DMS79 (cell line): Measurements from ENCODE around the gene STIM2.
A peak's percentile ranks its signal among the peaks of the same experiment; 100 is the strongest.

Experiments
- DNase-seq: peaks from one replicate; lab custom pipeline; 2025; lab: John Stamatoyannopoulos, UW

STIM2 gene

DNA sequence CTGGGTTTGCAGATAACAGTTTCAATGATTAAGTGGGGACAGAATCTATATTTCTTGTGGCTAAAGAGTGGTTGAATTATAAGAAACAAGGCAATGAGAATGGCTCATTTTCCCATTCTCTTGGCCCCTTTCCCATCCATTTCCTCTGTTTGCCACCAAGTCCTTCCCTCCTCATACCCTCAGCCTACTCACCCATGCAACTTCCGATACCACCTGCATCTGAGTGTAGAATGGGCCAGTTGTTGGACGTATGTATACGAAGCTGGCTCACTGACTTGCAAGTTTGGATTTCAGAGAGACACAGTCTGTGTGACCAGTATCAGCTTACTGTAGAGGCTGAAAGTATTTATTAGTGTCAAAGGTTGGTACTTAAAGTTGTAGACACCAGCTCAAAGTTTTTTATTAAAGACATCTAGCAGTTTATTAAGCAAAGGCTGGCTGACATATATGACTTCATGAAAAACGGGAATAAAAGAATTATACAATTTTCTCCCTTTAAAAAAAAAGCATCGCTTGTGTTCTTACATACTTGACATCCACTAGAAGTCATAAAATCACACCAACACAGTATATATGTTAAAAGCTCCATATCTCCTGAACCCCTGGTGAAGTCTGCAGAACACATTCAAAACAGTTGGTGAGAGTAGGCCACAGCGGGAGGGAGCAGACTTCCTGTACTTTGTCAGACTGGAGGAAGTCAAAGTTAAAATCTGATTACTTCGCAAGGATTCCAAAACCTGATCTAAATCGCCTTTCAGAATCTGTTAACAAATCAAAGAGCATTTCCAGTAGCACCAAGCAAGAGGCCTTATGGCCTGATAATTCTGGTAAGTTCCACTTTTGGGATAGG, 22.4 kb upstream of the STIM2 start:
- DNase-seq: no peak

DNA sequence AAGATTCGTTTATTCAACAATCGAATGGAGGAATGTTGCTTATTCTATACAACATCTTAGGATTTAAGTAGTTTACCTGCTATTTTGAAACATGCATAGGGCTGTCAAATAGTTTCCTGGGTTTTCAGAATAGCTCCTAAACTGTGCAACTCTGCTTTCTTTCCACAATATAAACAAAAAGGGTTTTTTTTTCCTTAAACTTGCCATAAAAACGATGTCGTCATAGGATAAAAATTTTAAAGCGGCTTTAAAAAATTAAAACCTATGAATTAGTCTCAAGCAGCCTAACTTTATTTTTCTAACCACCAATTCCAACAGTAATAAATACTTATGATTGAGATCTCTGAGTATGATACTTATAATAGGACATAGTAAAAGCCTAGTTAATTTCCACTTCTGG, 21.6 kb upstream of the STIM2 start:
- no peak for DNase-seq

DNA sequence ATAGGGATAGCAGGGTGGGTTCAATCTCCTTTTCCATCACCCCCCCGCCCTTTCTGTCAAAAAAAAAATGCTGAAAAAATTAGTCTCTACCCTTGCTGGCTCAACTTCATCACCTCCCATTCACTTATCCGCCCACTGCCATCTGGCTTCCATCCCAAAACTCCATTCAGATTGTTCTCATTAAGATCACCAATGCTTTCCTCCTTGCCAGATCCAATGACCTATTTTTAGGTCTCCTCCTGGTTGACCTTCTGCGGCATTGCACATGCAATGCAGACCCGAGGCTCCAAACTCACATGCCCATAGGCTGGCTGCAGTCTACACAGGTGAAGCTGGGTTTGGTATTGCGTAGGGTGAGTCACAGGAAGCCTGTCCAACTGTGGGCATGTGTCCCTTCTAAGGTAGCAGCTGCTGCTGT, 21.1 kb upstream of the STIM2 start:
- DNase-seq: no peak

DNA sequence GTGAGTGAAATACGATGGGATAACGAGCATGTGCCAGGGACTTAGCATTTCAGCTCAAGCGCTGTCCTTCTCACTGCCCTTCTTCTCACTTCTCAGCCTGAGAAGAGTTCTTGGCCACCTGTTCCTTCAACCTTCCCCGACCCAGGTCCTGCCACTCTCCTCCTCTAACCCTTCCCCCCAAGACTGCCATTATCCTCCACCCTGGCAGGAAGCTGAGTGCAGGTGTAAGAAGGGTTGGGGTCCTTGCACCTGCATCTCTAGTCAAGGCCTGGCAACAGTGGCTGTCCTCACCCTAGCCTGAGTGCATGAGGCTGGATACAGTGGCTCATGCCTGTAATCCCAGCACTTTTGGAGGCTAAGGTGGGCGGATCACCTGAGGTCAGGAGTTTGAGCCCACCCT, 19.9 kb upstream of the STIM2 start:
- no peak for DNase-seq

DNA sequence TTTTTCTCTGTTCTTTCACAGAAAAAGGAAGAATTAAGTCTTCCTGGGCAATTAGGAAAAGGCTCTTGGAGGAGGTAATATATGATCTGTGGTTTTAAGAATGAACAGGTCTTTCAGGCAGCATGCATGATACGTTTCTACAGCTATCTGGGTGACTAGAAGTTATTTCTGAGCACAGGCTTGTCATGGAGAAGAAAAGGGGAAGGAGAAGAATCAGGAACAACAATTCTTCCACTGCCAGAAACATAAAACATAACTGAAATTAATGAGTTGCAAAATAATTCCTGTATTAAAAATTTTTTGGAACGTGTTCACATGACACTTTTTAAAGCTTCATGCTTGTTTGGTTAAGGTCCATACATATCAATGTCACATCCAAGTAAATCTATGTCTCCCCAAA, 17.7 kb upstream of the STIM2 start:
- DNase-seq: no peak

DNA sequence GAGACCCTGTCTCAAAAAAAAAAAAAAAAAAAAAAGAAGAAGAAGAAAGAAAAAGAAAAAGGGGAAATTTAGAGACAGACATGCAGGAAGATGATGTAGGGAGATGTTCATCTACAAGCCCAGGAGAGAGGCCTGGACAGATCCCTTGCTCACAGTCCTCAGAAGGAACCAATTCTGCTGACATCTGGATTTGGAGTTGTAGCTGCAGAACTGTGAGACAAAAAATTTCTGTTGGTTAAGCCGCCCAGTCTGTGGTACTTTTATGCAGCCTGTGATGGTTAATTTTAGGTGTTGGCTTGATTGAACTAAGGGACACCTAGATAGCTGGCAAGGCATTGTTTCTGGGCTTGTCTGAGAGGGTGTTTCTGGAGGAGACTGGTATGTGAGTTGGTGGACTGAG, 10.1 kb upstream of the STIM2 start:
- no peak for DNase-seq

DNA sequence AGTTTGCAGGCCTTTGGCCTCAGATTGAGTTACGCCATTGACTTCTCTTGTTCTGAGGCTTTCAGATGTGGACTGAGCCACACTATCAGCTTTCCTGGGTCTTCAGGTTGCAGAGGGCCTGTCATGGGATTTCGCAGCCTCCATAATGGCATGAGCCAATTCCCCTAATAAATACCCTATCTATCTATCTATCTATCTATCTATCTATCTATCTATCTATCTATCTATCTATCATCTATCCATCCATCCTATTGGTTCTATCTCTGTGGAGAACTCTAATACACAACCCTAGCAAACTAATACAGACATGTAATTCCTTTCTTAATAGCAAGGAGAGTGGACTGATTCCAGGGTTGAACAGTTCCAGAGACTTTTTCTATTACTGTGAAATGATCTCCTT, 9.5 kb upstream of the STIM2 start:
- no peak for DNase-seq

DNA sequence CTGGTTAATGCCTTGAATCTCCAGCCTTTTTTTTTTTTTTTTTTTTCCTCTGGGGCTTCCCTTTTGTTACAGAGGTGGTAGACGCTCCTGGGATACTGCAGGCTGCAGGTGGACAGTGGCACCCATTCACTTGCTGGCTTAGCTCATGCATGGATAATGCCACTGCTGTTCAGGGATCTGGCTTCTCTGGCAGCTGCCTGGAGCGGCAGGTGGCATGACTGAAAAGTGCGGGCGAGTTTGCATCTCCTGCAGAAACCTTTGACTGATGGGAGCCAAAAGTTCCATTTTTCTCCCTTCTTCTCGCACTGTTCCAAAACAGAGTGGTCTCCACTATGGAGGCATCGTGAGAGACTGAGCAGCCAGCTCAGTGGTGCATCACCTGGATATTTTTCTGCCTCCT, 5.9 kb upstream of the STIM2 start:
- no peak for DNase-seq

DNA sequence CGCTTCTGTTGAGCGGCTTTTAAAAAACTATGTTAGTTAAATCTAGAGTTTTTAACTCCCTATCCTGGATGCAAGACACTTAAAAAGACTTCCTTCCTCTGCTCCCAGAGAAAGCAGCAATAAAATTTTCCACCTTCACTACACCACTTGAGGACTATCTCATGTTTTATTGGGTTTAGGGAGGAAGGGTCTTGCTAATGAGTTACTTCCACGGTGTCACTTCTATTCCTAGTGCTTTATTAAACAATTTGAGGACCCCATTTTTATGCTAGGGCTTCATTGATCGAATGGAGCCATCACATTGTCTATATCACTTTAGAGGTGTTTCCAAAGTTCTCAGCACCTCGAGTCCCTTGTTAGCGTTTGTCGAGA, 3.7 kb upstream of the STIM2 start:
- no peak for DNase-seq

DNA sequence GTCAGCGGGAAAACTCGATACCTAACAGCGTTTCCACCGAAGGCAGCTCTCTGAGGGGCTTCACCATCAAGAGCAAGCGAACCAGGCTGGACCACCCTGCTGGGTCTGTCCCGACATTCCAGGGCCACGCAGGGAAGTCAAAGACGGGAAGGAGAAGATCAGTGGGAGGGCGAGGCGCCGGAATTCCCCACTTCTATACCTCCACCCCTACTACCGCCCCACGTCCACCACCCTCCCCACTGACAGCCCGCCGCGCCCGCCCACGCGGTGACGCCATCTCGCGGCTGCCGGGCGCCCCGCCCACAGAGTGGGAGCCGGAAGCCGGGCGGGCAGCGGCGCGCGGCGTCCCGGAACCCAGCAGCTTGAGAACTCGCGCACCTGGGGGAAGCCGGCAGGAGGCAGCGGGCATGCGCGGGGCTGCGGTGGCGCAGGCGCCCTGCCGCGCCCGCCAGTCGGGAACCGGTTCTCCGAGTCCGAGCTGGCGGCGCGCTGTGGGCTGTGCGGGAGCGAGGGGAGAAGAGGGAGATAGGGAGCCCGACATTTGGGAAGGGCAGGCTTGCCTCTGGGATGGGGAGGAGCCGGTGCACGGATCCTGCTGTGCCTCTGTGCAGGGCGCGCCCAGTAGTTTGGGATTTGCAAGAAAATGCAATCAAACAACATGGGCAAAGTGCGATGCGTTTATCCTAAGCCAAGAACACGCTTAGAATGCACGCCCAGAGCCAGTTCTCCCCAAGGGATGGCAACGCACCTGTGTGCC, 3.2 kb upstream of the STIM2 start:
- DNase-seq: peak; percentile 48

DNA sequence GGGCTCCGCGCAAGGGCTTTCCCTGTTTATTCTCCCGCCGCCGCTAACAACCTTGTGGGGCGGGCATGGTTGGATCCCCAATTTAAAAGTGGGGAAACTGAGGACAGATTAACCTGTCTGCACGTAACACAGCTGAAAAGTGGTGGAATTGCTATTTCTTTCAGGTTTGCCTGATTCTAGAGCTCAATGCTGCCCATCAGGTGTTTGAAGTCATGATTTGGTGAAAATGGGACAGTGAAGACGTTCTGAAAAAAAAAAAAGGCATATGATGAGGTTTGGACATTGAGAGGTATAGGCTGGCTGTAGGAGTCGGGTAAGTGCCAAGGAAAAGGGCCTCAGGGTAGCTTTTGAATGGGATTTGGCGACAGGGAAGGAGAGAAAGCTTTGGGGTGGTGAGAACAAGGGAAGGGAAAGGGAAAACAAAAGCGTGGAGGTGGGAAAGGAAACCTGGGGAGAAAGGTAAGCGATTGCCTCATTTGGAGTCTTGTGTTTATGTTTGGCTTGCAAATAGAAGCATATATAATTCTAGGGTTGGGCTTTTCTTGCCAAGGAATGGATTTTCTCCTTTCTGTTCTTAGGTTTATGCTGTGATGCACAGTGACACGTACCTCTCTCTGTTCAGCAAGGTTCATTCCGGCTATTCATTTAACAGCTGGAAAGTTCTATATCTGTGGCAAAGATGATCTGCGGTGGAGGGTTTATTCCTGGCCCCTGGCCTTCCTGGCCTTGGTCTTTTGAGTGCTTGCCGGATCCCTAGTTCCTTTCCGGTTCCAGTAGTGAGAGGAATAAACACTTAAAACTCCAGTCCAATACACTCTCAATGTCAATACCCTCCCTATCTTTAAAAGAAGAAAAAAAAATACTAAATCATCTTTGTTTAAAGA, 2.4 kb upstream of the STIM2 start:
- no peak for DNase-seq

DNA sequence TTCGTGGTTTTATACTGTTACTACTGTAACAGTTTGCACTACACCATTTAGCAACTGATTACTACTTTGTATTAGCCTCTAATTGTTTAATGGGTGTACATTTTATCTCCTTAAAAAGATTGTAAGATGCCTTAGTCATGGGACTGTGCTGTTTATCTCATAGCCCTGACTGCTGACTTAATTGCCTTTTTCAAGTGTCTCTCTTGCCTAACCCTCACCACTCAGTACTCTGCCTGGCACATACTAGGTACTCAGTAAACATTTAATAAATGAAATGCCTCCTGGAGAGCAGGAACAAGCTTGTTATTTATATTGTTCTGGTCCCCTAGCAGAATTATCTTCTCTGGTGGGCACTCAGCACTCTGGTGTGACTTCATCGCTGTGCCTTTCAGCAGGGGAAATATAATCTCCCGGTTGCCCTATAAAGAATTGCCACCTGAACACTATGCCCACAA, 1.7 kb upstream of the STIM2 start:
- peak; percentile 15 for DNase-seq

DNA sequence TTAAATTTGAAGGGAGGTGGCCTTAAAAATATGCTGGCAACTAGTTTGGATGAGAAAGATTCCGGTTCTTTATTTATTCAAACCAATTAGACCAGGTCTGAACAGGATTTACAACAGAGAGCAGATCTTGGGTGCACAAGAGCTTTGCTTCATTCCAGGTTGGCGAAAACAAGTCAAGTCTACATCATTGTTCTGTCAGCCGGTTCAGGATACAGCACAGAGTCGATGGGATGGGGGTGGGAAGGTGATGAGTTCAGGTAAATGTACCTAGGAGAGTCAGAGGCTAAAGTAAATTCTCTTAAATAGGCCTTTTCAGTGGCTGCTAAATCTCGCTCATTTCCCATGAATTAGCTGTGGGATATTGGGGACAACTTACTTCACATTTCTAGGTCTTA, 882 bp upstream of the STIM2 start:
- no peak for DNase-seq

DNA sequence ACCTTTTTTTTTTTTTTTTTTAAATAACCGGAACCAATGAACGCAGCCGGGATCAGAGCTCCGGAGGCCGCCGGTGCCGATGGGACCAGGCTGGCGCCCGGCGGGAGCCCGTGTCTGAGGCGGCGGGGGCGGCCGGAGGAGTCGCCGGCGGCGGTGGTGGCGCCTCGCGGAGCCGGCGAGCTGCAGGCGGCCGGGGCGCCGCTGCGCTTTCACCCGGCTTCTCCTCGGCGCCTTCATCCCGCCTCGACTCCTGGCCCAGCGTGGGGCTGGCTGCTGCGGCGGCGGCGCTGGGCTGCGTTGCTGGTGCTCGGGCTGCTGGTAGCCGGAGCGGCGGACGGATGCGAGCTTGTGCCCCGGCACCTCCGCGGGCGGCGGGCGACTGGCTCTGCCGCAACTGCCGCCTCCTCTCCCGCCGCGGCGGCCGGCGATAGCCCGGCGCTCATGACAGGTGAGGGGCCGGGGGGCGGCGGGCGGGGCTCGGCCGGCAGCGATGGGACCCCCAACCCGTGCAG, 337 bp downstream of the STIM2 start:
- no peak for DNase-seq

DNA sequence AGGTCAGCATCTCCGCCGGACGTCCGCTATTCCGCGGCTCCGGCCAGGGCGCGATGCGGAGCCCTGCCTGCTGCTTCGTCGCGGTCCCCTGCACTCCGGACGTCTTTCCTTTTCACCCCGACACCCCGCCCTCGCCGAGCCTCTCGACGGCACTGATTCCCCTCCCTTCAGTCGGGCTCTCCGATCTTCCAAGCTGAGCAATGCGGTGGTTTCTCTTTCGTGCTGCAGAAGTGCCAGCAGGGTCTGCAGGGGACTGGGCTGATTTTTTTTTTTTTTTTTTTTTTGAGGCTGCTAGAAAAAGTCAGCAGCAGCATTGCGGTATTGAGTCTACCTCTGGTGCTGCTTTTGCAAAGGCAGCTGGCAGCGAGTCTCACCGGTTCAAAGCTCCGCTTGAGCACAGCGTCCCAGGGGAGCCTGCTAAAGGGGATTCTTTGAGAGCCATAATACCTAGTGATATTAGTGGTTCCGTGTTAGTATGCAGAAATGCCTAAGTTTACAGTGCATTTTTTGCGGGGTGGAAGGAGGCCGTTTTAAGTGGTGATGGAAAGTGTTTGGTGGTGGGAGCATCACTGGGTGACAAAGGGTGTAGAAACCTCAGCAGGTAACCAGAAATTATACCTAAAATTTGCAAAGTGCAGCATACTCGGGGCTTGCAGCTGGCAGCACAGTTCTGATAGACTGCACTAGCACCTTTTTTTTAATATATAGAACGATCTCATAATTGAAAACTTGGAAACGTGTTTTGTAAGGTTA, 969 bp downstream of the STIM2 start:
- peak; percentile 19 for DNase-seq

DNA sequence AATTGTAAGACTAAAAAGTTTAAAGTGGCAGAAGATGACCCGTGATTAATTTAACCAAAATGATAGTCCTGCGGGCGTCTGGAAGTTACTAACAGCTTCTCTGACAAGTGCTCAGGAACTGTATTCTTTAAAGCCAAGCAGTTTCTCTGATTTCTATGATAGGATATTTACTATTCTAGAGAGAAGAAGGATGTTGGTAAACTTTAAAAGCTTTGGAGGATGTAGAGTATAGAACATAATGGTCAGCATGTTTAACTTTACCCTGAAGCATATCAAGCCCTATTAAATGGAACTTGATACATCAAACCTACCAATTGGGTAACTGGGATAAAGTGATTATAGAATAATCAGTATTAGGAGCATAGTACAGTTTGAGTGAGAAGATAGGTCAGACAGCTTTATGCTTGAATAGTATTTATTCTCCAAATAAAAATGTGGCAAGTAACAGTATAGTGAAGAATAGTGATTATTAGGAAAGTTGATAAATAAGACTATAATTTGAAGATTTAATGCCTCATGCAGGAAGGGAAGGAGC, 1.8 kb downstream of the STIM2 start:
- DNase-seq: no peak

DNA sequence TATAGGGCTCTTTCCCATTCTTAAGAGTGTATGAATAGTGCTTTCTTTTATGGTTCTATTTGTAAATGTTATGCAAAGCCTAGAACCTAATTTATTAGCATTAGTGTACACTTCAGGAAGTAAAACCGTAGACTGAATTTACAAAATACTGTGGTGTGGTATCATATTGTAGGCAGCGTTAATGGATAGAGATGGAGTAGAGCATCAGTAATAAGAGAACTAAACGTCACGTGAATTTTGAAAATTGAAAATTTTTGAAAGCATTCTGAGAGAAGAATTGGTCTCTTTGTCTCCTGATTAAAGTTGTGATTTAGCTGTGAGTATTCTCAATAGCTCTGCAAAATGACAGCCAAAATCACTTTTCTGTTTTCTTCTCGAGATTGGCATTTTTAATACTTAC, 2.9 kb downstream of the STIM2 start:
- DNase-seq: no peak

DNA sequence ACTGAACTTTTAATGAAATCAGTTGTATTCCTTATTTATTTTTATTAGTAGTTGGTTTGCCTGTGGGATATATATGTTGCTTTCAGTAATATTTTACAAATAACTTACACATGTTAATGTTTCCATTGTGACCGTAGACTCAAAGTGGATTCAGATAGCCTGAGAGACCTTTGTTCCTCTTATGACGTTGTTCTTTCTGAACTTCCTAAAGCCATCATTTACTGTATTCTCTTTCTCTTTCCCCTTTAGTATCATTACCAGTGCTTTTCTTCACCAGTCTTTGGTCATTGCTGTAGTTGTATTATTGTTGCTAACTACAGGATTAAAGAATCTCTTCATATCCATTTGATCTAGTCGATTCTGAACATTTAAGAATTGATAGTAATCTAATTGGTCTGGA, 4.3 kb downstream of the STIM2 start:
- DNase-seq: no peak

DNA sequence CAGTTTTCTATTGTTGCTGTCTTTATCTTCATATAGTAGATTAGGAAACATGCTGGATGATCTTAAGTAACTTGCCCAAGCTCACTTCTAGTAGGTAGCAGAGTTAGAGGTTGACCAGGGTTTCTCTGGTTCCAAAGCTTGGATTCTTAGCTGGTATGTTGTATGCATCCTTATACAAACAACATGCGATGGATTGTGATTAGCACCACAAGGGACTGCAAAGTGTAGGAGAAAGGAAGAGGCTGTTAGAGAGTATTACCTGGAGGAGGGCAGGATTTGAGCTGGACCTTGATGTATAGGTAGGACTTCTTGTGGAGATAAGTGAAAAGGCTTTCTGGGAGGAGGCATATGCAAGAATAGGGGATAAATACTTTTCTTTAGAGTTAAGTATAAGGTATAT, 5.6 kb downstream of the STIM2 start:
- no peak for DNase-seq

DNA sequence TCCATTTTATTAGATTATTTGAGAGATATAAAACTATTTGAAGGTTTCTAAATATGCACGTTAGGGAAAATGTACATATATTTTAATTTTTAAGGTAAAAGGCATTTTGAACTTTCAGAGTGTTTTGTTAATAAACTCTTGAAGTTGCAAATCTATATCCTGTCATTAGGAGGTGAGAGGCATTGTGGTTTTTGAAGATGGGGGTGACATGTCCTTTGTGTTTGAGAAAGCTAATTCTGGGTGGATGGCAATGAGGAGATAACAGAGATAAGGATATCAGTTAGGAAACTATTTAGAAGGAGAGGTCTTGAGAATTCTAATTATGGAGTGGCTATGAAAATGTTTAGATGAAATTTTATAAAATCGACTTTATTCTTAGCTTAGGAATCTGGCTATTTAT, 6.1 kb downstream of the STIM2 start:
- no peak for DNase-seq
